Right hindlimb (tissue), 1 donor: ENCODE results near the gene AOC3.
"Not testable (repeated sequence)": the region's sequence is repeated elsewhere in the genome, so short reads cannot be mapped to it uniquely, and the experiment has no call there.

Experiments
- DNase-seq: peaks from one replicate; pipeline ENCODE4 v3.0.0-alpha.2; 2018

AOC3 gene

GRCh38 chr17:42844761-42845555 is 6.0 kb upstream of the AOC3 start:
- DNase-seq: no peak

- no peak for DNase-seq
Observed at GRCh38 chr17:42845556-42845917, 5.5 kb upstream of the AOC3 start.

GRCh38 chr17:42845918-42846593 is 4.9 kb upstream of the AOC3 start:
- DNase-seq: no peak

GRCh38 chr17:42846594-42847280 is 4.3 kb upstream of the AOC3 start:
- no peak for DNase-seq

- no peak for DNase-seq
Observed at GRCh38 chr17:42848093-42848492, 2.9 kb upstream of the AOC3 start.

- no peak for DNase-seq
Observed at GRCh38 chr17:42849031-42849430, 2.0 kb upstream of the AOC3 start.

- DNase-seq: no peak
Observed at GRCh38 chr17:42849451-42850181, 1.4 kb upstream of the AOC3 start.

GRCh38 chr17:42851371-42852240 is 607 bp downstream of the AOC3 start:
- DNase-seq: not testable (repeated sequence)

GRCh38 chr17:42852351-42852750 is 1.4 kb downstream of the AOC3 start:
- no peak for DNase-seq

- DNase-seq: no peak
Observed at GRCh38 chr17:42853004-42853403, 2.0 kb downstream of the AOC3 start.

GRCh38 chr17:42853597-42853967 is 2.6 kb downstream of the AOC3 start:
- no peak for DNase-seq

- no peak for DNase-seq
Observed at GRCh38 chr17:42853968-42854790, 3.2 kb downstream of the AOC3 start.

- DNase-seq: no peak
Observed at GRCh38 chr17:42855048-42855596, 4.1 kb downstream of the AOC3 start.

- DNase-seq: not testable (repeated sequence)
Observed at GRCh38 chr17:42856093-42856492, 5.1 kb downstream of the AOC3 start.

- DNase-seq: not testable (repeated sequence)
Observed at GRCh38 chr17:42856516-42856915, 5.5 kb downstream of the AOC3 start.

GRCh38 chr17:42857389-42857788 is 6.4 kb downstream of the AOC3 start:
- no peak for DNase-seq

- no peak for DNase-seq
Observed at GRCh38 chr17:42865638-42866094, 14.7 kb downstream of the AOC3 start.

- DNase-seq: no peak
Observed at GRCh38 chr17:42866216-42866615, 15.2 kb downstream of the AOC3 start.

- DNase-seq: no peak
Observed at GRCh38 chr17:42866631-42867575, 15.9 kb downstream of the AOC3 start.
